Skeletal muscle satellite cell (primary cell): ENCODE data around the gene CABYR.

Source experiments
- H3K27me3 ChIP-seq: 2 replicates; pipeline ENCODE4 v1.7.0; 2013; ENCODE audit warnings: low read length; ENCODE audit not compliant: control insufficient read depth, insufficient read depth
- H3K36me3 ChIP-seq: 2 replicates; pipeline ENCODE4 v1.7.0; 2013; ENCODE audit warnings: mild to moderate bottlenecking, control low read depth, low read length; ENCODE audit not compliant: insufficient read depth
- H3K4me1 ChIP-seq: 2 replicates; pipeline ENCODE4 v1.7.0; 2013; ENCODE audit warnings: low read length; ENCODE audit not compliant: control insufficient read depth, insufficient read depth
- H3K4me2 ChIP-seq: 2 replicates; pipeline ENCODE4 v1.7.0; 2013; ENCODE audit warnings: mild to moderate bottlenecking, low read length
- H3K4me3 ChIP-seq: 2 replicates; pipeline ENCODE4 v1.7.0; 2013; ENCODE audit warnings: low read length
- H3K9ac ChIP-seq: 2 replicates; pipeline ENCODE4 v1.7.0; 2013; ENCODE audit warnings: mild to moderate bottlenecking, low read depth, low read length, moderate library complexity
- H3K9me3 ChIP-seq: replicated peaks from 2 replicates; pipeline ENCODE4 v1.7.0; 2013; ENCODE audit warnings: mild to moderate bottlenecking, control low read depth, low read length

CABYR gene

GRCh38 chr18:24177499-24178133 is 38.8 kb downstream of the CABYR start:
- Histone ChIP-seq H3K27me3 (no peaks in the 10 kb centered on the region), H3K9ac (no peak overlapping the region), H3K36me3 (no peaks in the 10 kb centered on the region), H3K4me1 (peaks cover 11% of the 10 kb centered on the region), H3K4me2 (no peak overlapping the region), H3K9me3 (no peaks in the 10 kb centered on the region), H3K4me3 (no peak overlapping the region)

- H3K27me3 ChIP-seq = no peaks in the 10 kb centered on the region
- no peak overlapping the region for H3K4me3 ChIP-seq
- H3K36me3 ChIP-seq = no peaks in the 10 kb centered on the region
- peaks cover 11% of the 10 kb centered on the region for H3K4me1 ChIP-seq
- no peak overlapping the region for H3K4me2 ChIP-seq
- H3K9ac ChIP-seq = no peak overlapping the region
- no peaks in the 10 kb centered on the region for H3K9me3 ChIP-seq
These were observed 41.2 kb downstream of the CABYR start for GRCh38 chr18:24180048-24180447.

- H3K9me3 ChIP-seq = no peaks in the 10 kb centered on the region
- no peaks in the 10 kb centered on the region for H3K27me3 ChIP-seq
- H3K9ac ChIP-seq = no peak overlapping the region
- H3K4me3 ChIP-seq = no peak overlapping the region
- no peak overlapping the region for H3K4me2 ChIP-seq
- no peaks in the 10 kb centered on the region for H3K36me3 ChIP-seq
- H3K4me1 ChIP-seq = peaks cover 16% of the 10 kb centered on the region
These were observed 42.9 kb downstream of the CABYR start for GRCh38 chr18:24181806-24182205.

GRCh38 chr18:24185805-24186204 is 46.9 kb downstream of the CABYR start:
- H3K36me3 ChIP-seq = peaks cover 2% of the 10 kb centered on the region
- H3K4me2 ChIP-seq = no peak overlapping the region
- H3K9ac ChIP-seq = no peak overlapping the region
- H3K4me1 ChIP-seq = peaks cover 18% of the 10 kb centered on the region
- no peaks in the 10 kb centered on the region for H3K27me3 ChIP-seq
- H3K4me3 ChIP-seq = no peak overlapping the region
- H3K9me3 ChIP-seq = no peaks in the 10 kb centered on the region

GRCh38 chr18:24187049-24187448 is 48.2 kb downstream of the CABYR start:
- H3K4me2 ChIP-seq = no peak overlapping the region
- no peaks in the 10 kb centered on the region for H3K9me3 ChIP-seq
- H3K4me3 ChIP-seq = no peak overlapping the region
- no peaks in the 10 kb centered on the region for H3K27me3 ChIP-seq
- peaks cover 2% of the 10 kb centered on the region for H3K36me3 ChIP-seq
- no peak overlapping the region for H3K9ac ChIP-seq
- peaks cover 17% of the 10 kb centered on the region for H3K4me1 ChIP-seq

GRCh38 chr18:24187689-24188088 is 48.8 kb downstream of the CABYR start:
- Histone ChIP-seq H3K4me3 (no peak overlapping the region), H3K9ac (no peak overlapping the region), H3K4me2 (no peak overlapping the region), H3K9me3 (no peaks in the 10 kb centered on the region), H3K4me1 (peaks cover 17% of the 10 kb centered on the region), H3K36me3 (peaks cover 2% of the 10 kb centered on the region), H3K27me3 (no peaks in the 10 kb centered on the region)

- Histone ChIP-seq H3K36me3 (peaks cover 2% of the 10 kb centered on the region), H3K9ac (no peak overlapping the region), H3K27me3 (no peaks in the 10 kb centered on the region), H3K9me3 (no peaks in the 10 kb centered on the region), H3K4me1 (peaks cover 22% of the 10 kb centered on the region), H3K4me3 (no peak overlapping the region), H3K4me2 (no peak overlapping the region)
These were observed 49.3 kb downstream of the CABYR start for GRCh38 chr18:24188120-24188519.

GRCh38 chr18:24189007-24189528 is 50.2 kb downstream of the CABYR start:
- Histone ChIP-seq H3K9ac (no peak overlapping the region), H3K27me3 (no peaks in the 10 kb centered on the region), H3K4me1 (peaks cover 26% of the 10 kb centered on the region), H3K36me3 (peaks cover 2% of the 10 kb centered on the region), H3K4me3 (no peak overlapping the region), H3K4me2 (no peak overlapping the region), H3K9me3 (no peaks in the 10 kb centered on the region)

- no peak overlapping the region for H3K4me2 ChIP-seq
- H3K4me3 ChIP-seq = no peak overlapping the region
- no peak overlapping the region for H3K9ac ChIP-seq
- no peaks in the 10 kb centered on the region for H3K9me3 ChIP-seq
- peaks cover 2% of the 10 kb centered on the region for H3K36me3 ChIP-seq
- peaks cover 26% of the 10 kb centered on the region for H3K4me1 ChIP-seq
- H3K27me3 ChIP-seq = no peaks in the 10 kb centered on the region
These were observed 50.9 kb downstream of the CABYR start for GRCh38 chr18:24189664-24190346.

- Histone ChIP-seq H3K4me2 (no peak overlapping the region), H3K9ac (no peak overlapping the region), H3K4me1 (peaks cover 26% of the 10 kb centered on the region), H3K4me3 (no peak overlapping the region), H3K27me3 (no peaks in the 10 kb centered on the region), H3K36me3 (peaks cover 2% of the 10 kb centered on the region), H3K9me3 (no peaks in the 10 kb centered on the region)
These were observed 51.7 kb downstream of the CABYR start for GRCh38 chr18:24190590-24190989.

- peaks cover 25% of the 10 kb centered on the region for H3K4me1 ChIP-seq
- H3K9ac ChIP-seq = no peak overlapping the region
- no peaks in the 10 kb centered on the region for H3K36me3 ChIP-seq
- no peak overlapping the region for H3K4me3 ChIP-seq
- H3K27me3 ChIP-seq = no peaks in the 10 kb centered on the region
- no peak overlapping the region for H3K4me2 ChIP-seq
- no peaks in the 10 kb centered on the region for H3K9me3 ChIP-seq
These were observed 56.6 kb downstream of the CABYR start for GRCh38 chr18:24195296-24196053.
